K562 (cell line): ENCODE measurements around the gene HDAC9. TPM values are rescaled to one million over a fixed set of nuclear protein-coding genes. Genes with fewer than 3 reads are reported as not detected.

ENCODE experiments used
- CREBBP ChIP-seq: IDR thresholded peaks from one replicate; pipeline ENCODE4 v1.6.1; 2012; ENCODE audit warnings: low read depth, mild to moderate bottlenecking, control low read depth, inconsistent platforms, low read length
- RBFOX2 ChIP-seq: fragments of 200-400 bp; formaldehyde crosslinking; IDR thresholded peaks from 2 replicates; pipeline ENCODE4 v1.6.1; 2017; ENCODE audit warnings: low read depth, mild to moderate bottlenecking, low read length, moderate library complexity
- ZNF586 ChIP-seq: fragments of 450-650 bp; formaldehyde crosslinking; conservative IDR thresholded peaks from 2 replicates; pipeline ENCODE4 v1.4.0; 2020; ENCODE audit warnings: mild to moderate bottlenecking, moderate library complexity
- polyA plus RNA-seq, 8 experiments: library from polyadenylated mRNA; depleted of rRNA in 4 of 8; stranded (reverse) in 5 of 8; unstranded in 3 of 8; fragments of >200 nt; fragmentation: Nextera tagmentation in 2 of 8; fragmentation: Illumina TruSeq in 1 of 8; extraction: Ambion mirVana in 2 of 8; extraction: Trizol in 1 of 8; gene quantifications; 2 replicates each; pipeline versions ENCODE4 v1.2.1 to v1.2.3, GENCODE V29; 2011 to 2014; ENCODE audit warnings: inconsistent platforms in 1 of 8, missing spikeins in 1 of 8
- total RNA-seq, 7 experiments: library from RNA; depleted of rRNA in 6 of 7; stranded (reverse); fragments of >200 nt in 6 of 7; fragmentation: Illumina TruSeq in 2 of 7; extraction: Trizol in 2 of 7; gene quantifications; 2 replicates each; pipeline versions ENCODE4 v1.2.1 to v1.2.3, GENCODE V29; 2011 to 2021; ENCODE audit warnings: low replicate concordance in 1 of 7
- TF ChIP-seq, protein P1 (sequence below), 2 experiments: fragments of 450-650 bp; formaldehyde crosslinking in 1 of 2; IDR thresholded peaks; 2 replicates each; pipeline versions ENCODE4 v1.4.0 to v1.6.1; 2014 to 2020; ENCODE audit warnings: mild to moderate bottlenecking in 2 of 2, borderline replicate concordance in 1 of 2, low read depth in 1 of 2

Gene HDAC9
- total and polyA plus RNA-seq, 9 of the 15 experiments (the other 6 are each of a cell fraction or from before 2014, with no cell fraction given) = 0.08 to 0.91 (median 0.33) TPM

DNA sequence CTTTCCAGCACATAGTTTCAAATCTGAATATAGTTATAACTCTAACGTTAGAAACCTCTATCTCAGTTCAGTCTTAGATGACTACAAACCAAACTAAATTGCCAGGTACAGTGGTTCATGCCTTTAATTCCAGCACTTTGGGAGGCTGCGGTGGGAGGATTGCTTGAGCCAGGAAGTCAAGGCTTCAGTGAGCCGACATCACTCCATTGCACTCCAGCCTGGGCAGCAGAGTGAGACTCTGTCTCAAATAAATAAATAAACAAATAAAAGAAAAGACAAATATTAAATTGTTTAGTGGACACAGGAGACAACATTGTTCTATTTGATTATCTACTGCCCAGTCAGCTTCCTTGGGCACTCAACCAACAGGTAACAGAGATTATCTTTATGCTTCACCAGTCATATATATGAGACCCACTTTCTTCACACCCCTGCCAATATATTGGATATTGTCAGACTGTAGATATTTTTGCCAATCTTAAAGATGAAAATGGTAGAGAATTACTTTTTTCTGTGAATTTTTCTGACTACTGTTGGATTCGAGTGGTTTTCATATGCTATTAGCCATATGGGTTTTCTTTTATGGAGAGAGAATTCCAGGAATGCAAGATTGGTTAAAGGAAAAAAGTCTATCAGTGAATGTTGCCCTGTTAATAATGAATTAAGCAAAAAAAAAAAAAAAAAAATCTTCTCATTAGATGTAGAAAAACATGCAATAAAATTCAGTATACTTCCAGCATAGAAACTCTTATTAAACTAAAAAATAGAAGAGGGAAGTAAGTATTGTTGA is 16.0 kb downstream of the HDAC9 start (continued):
- TF ChIP-seq, protein P1, sequence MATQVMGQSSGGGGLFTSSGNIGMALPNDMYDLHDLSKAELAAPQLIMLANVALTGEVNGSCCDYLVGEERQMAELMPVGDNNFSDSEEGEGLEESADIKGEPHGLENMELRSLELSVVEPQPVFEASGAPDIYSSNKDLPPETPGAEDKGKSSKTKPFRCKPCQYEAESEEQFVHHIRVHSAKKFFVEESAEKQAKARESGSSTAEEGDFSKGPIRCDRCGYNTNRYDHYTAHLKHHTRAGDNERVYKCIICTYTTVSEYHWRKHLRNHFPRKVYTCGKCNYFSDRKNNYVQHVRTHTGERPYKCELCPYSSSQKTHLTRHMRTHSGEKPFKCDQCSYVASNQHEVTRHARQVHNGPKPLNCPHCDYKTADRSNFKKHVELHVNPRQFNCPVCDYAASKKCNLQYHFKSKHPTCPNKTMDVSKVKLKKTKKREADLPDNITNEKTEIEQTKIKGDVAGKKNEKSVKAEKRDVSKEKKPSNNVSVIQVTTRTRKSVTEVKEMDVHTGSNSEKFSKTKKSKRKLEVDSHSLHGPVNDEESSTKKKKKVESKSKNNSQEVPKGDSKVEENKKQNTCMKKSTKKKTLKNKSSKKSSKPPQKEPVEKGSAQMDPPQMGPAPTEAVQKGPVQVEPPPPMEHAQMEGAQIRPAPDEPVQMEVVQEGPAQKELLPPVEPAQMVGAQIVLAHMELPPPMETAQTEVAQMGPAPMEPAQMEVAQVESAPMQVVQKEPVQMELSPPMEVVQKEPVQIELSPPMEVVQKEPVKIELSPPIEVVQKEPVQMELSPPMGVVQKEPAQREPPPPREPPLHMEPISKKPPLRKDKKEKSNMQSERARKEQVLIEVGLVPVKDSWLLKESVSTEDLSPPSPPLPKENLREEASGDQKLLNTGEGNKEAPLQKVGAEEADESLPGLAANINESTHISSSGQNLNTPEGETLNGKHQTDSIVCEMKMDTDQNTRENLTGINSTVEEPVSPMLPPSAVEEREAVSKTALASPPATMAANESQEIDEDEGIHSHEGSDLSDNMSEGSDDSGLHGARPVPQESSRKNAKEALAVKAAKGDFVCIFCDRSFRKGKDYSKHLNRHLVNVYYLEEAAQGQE (IDR thresholded peaks at IDR 0.05; ENCODE audit: borderline replicate concordance) = no peak
- TF ChIP-seq, protein P1 (CRISPR knock-in tag; IDR thresholded peaks at IDR 0.05; ENCODE audit: low read depth) = no peak
- TF ChIP-seq CREBBP (no peak), RBFOX2 (no peak), ZNF586 (CRISPR knock-in tag) (no peak)
